ENCODE measurements around the gene ART5.
"Not testable (repeated sequence)": the region's sequence is repeated elsewhere in the genome, so short reads cannot be mapped to it uniquely, and the experiment has no call there.

Gene ART5

DNA sequence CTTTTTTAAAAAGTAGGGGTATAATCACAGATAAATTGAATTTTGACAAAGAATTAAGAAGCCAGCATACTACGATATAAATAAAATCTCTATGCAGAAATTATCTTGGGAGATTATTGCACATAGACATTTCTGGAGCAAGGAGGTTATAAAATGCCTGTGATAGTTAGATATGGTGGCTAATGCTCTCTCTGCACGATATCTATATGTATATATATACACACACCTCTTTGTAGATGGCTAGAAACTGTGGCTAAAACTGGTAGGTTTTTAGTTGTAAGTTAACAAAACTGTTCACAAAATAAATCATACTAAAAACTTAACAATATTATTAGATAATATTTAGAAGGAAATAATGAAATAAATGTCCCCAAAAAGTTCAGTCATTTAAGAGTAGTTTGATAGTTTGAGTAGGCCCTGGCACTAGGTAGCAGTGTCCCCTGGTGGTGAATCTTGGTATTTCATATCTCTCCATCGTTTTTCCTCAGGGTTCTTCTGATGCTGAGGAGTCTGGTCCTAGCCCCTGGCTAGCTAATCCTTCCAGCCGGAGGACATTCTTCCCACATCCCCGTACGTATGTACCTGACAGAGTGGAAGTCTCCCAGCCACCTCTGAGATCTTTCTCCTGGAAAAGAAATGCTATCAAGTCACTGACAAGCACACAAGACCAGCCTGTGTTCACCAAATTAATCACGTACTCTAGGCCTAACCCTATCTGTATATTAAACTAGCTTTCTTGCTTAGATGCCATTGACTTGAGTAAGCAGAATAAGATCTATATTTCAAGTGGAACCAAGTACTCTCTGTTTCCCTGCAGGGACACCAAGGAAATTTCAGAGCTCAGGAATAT, 32.2 kb downstream of the ART5 start:
- TF ChIP-seq, protein P1, sequence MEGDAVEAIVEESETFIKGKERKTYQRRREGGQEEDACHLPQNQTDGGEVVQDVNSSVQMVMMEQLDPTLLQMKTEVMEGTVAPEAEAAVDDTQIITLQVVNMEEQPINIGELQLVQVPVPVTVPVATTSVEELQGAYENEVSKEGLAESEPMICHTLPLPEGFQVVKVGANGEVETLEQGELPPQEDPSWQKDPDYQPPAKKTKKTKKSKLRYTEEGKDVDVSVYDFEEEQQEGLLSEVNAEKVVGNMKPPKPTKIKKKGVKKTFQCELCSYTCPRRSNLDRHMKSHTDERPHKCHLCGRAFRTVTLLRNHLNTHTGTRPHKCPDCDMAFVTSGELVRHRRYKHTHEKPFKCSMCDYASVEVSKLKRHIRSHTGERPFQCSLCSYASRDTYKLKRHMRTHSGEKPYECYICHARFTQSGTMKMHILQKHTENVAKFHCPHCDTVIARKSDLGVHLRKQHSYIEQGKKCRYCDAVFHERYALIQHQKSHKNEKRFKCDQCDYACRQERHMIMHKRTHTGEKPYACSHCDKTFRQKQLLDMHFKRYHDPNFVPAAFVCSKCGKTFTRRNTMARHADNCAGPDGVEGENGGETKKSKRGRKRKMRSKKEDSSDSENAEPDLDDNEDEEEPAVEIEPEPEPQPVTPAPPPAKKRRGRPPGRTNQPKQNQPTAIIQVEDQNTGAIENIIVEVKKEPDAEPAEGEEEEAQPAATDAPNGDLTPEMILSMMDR (IDR thresholded peaks at IDR 0.05; ENCODE audit: borderline replicate concordance, insufficient read depth, low read depth, low read length): peak; percentile 84

GRCh38 chr11:3605771-3606203, 36.0 kb downstream of the ART5 start:
- TF ChIP-seq, protein P1 (IDR thresholded peaks at IDR 0.05; ENCODE audit: borderline replicate concordance, insufficient read depth, low read depth, low read length): no peak
- no peak overlapping the region for H3K4me3 ChIP-seq (ENCODE audit: low read depth, low read length)

More for the DNA sequence above, 32.2 kb downstream of the ART5 start:
- H3K4me3 ChIP-seq (ENCODE audit: low read depth, low read length): no peak overlapping the region

DNA sequence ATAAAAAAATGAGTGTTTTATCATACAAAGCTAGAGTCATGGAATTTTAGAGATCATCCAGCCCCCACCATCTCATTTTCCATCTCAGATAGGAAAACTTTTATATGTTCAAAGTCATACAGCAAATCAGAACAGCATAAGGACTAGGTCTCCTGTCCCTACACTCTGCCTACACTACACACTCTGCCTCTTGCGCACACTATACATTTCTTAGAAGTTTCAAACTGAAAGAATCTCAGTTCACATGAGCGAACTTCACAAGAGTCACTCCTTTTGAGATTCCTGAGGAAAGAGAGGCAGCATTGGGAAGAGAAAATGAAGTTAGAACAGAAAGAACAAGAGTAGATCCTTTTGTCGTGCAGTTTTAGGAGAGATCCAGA, 36.5 kb downstream of the ART5 start:
- TF ChIP-seq, protein P1 (IDR thresholded peaks at IDR 0.05; ENCODE audit: borderline replicate concordance, insufficient read depth, low read depth, low read length): no peak

DNA sequence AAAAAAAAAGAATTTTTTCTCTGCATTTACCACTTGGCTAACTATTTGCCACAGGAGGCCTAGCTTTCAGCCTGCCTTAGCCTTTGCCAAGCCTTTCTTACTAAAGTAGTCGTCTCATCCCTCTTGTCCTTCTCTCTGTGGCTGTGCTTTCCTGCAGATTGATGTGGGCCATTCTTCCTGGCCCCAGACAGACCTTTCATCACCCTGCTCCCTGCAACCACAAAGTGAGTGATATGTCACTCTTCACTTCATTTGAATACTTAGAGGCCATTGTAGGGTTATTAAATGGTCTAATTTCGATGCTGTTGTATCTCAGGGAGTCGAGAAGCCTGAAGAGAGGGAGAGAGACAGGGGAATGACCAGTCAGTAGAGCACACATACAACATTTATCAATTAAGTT, 37.6 kb downstream of the ART5 start:
- TF ChIP-seq, protein P1 (IDR thresholded peaks at IDR 0.05; ENCODE audit: borderline replicate concordance, insufficient read depth, low read depth, low read length): no peak
- H3K4me3 ChIP-seq (ENCODE audit: low read depth, low read length): no peak overlapping the region

More for the DNA sequence above, 36.5 kb downstream of the ART5 start:
- H3K4me3 ChIP-seq (ENCODE audit: low read depth, low read length): no peak overlapping the region

- not testable (repeated sequence) for H3K4me3 ChIP-seq (ENCODE audit: low read depth, low read length)
Observed at GRCh38 chr11:3600201-3600600, 41.6 kb downstream of the ART5 start.

DNA sequence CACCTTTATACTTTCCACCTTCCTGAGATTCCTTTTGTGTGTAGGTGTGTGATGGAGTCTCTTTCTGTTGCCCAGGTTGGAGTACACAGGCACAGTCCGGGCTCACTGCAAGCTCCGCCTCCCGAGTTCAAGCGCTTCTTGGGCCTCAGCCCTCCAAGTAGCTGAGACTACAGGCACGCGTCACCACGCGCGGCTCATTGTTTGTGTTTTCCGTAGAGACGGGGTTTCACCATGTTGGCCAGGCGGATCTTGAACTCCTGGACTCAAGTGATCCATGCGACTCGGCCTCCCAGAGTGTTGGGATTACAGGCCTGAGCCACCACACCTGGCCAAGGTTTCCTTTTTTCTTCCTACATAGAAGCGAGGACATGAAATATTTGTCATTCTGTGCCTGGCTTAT, 44.0 kb downstream of the ART5 start:
- not testable (repeated sequence) for H3K4me3 ChIP-seq (ENCODE audit: low read depth, low read length)

GRCh38 chr11:3591326-3591725, 50.5 kb downstream of the ART5 start:
- not testable (repeated sequence) for H3K4me3 ChIP-seq (ENCODE audit: low read depth, low read length)

DNA sequence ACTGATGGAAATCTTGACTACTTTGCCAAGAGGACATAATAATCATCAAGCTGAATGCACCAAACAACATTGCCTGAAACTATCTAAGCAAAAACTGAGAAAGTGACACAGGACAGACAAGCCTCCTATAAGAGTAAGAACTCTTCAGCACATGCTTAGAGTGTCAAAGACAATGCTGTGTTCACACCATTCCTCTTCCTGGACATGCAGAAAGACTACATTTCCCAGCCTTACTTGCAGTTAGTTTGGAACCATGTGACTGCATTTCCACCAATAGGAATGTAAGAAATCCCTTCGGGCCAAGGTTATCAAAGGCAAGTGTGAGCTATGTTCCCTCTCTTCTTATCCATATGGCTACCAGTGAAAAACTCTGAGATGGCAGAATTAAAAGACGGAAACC, 51.6 kb downstream of the ART5 start:
- not testable (repeated sequence) for H3K4me3 ChIP-seq (ENCODE audit: low read depth, low read length)

DNA sequence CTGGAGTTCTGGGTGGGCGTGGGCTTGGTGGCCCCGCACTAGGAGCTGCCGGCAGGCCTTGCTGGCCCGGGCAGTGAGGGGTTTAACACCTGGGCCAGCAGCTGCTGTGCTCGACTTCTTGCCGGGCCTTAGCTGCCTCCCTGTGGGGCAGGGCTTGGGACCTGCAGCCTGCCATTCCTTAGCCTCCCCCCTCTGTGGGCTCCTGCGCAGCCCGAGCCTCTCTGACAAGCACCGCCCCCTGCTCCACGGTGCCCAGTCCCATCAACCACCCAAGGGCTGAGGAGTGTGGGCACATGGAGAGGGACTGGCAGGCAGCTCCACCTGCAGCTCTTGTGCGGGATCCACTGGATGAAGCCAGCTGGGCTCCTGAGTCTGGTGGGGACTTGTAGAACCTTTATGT, 53.0 kb downstream of the ART5 start:
- H3K4me3 ChIP-seq (ENCODE audit: low read depth, low read length): not testable (repeated sequence)

Data from GM12875 (cell line).